Measurements from ENCODE around the gene APBA2. TPM values are rescaled to one million over a fixed set of nuclear protein-coding genes. Genes with fewer than 3 reads are reported as not detected.
"Not testable (repeated sequence)": the region's sequence is repeated elsewhere in the genome, so short reads cannot be mapped to it uniquely, and the experiment has no call there.

The APBA2 gene
- 19.6 TPM for total RNA-seq

DNA sequence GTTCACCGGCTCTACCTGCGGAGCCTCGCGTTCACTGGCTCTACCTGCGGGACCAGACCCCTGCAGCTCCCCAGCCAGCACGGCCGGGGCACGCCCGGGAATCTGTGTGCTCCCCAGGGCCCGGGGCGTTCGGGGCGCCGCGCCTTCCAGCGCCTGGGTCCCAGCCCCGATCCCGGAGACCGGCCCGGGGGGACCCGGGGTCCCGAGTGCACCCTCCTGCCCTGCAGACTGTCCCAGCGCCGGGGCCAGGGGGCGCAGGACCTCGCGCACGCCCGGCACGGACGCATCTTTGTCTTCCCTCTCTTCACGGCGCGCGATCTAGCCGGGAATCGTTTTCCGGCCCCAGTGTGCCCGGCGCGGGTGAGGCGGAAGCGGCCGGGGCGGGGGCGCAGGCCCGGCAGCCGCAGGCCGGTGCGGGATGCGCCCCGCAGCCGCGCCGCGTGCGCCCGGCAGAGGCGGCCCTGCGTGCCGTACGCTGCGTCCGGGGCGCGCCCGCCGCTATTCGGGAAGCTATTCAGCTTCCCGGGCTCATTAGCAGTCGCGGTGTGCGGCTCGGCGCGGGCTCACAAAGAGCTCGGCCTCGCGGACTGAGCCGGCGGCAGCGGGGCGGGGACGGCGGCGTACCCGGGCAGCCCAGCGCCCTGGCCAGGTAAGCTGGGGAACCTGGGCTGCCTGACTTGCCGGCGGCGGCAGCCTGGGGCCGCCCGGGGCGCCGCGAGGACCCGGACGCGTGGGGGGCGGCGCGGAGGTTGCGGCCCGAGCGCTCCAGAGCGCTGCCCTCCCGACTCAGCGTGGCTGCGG, at the start of gene APBA2:
TSS of gene APBA2 (plus strand) at position 345 of the 801 bp plus-strand sequence. CDS start 167,911 bp downstream, outside the sequence.
- H3K4me1 ChIP-seq = peaks cover 12% of the 10 kb centered on the region

DNA sequence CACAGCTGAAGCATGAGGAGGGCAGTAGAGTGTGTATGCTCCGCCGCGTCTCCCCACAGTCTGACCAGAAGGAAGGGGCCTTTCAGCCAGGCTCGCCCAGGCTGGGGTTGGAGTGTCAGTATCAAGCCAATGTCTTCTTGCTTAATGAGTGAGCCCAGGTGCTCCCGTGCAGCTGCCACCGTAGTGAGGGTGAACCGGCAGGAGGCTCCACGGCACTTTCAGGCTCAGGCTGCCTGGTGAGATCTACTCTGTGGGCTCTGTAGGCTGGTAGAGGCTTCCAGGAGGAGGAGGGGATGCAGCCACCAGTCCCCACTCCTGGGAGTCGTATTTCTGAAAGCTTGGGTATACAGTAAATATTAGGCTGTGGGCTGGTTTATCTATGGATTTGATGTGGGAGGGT, 45.5 kb upstream of the APBA2 start:
- H3K27ac ChIP-seq; H3K27me3 ChIP-seq; H3K4me1 ChIP-seq; H3K4me3 ChIP-seq; H3K9me3 ChIP-seq; DNase-seq (ENCODE audit: extremely low spot score in 2 of 2); H3K36me3 ChIP-seq: not testable (repeated sequence)
- intact Hi-C loops (cut with DNase I) = loop anchor here (10.0 kb wide), 1 partner anchor 655 kb away; no protein-coding TSS in a partner anchor

More for the DNA sequence above, at the start of gene APBA2:
- Histone ChIP-seq H3K9me3 (no peaks in the 10 kb centered on the region), H3K36me3 (no peaks in the 10 kb centered on the region), H3K27me3 (no peaks in the 10 kb centered on the region), H3K4me3 (peak within 1 kb of the TSS; percentile 51 to 57), H3K27ac (peak within 1 kb of the TSS; percentile 13)
- TF ChIP-seq, protein P1, sequence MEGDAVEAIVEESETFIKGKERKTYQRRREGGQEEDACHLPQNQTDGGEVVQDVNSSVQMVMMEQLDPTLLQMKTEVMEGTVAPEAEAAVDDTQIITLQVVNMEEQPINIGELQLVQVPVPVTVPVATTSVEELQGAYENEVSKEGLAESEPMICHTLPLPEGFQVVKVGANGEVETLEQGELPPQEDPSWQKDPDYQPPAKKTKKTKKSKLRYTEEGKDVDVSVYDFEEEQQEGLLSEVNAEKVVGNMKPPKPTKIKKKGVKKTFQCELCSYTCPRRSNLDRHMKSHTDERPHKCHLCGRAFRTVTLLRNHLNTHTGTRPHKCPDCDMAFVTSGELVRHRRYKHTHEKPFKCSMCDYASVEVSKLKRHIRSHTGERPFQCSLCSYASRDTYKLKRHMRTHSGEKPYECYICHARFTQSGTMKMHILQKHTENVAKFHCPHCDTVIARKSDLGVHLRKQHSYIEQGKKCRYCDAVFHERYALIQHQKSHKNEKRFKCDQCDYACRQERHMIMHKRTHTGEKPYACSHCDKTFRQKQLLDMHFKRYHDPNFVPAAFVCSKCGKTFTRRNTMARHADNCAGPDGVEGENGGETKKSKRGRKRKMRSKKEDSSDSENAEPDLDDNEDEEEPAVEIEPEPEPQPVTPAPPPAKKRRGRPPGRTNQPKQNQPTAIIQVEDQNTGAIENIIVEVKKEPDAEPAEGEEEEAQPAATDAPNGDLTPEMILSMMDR (IDR thresholded peaks at IDR 0.05) = no peak
- TF ChIP-seq POLR2A (IDR thresholded peaks at IDR 0.05) = no peak
- TF ChIP-seq POLR2AphosphoS5 (IDR thresholded peaks at IDR 0.05; ENCODE audit: insufficient read depth in 1 of 2, low read depth in 1 of 2) = no peak
- intact Hi-C loops (cut with DNase I) = no loop called here
- no peak for DNase-seq (ENCODE audit: extremely low spot score in 2 of 2)

DNA sequence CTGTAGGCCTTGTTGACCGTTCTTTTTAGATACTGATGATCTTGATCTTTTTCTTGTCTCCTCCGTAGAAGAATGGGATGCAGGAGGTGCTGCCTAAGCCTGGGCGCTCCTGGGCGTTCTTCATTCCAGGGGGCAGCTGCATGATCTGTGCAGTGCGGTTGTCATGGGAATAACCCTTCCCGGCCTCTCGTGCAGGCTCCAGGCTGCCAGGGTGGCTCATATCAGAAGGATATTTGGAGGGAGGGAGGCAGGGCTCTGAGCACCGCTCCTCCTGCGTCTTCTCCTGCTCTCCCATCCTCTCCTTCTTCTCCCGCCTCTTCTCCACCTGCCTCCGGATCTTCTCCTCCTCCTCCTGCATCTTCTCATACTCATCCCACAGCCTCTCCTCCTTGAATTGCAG, 43.6 kb upstream of the APBA2 start:
- not testable (repeated sequence) for DNase-seq (ENCODE audit: extremely low spot score in 2 of 2); H3K4me1 ChIP-seq; H3K9me3 ChIP-seq; H3K4me3 ChIP-seq; H3K27ac ChIP-seq; H3K36me3 ChIP-seq; H3K27me3 ChIP-seq
- intact Hi-C loops (cut with DNase I) = loop anchor here (10.0 kb wide), 1 partner anchor 653 kb away; no protein-coding TSS in a partner anchor

DNA sequence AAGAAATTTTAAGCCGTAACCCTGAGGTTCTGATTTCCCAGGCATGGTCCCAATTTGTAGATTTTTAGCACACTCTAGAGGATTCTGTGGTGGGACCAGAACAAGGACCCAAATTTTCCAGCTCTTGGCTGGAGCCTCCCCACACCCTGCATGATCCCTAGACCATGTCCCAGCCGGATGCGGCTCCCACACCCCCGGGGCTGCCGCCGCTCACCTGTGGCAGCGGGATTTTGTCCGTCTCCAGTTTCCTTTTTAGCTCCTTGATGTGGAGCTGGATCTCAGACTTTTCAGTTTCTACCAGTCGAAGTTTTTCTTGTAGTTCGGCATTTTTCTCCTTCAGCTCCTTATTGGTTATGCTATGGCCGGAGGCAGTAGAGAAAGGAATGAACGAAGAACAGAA, 42.3 kb upstream of the APBA2 start:
- not testable (repeated sequence) for H3K36me3 ChIP-seq; H3K27ac ChIP-seq; H3K4me3 ChIP-seq; H3K27me3 ChIP-seq; DNase-seq (ENCODE audit: extremely low spot score in 2 of 2); H3K4me1 ChIP-seq; H3K9me3 ChIP-seq
- intact Hi-C loops (cut with DNase I) = loop anchor here (10.0 kb wide), 1 partner anchor 651 kb away; no protein-coding TSS in a partner anchor

DNA sequence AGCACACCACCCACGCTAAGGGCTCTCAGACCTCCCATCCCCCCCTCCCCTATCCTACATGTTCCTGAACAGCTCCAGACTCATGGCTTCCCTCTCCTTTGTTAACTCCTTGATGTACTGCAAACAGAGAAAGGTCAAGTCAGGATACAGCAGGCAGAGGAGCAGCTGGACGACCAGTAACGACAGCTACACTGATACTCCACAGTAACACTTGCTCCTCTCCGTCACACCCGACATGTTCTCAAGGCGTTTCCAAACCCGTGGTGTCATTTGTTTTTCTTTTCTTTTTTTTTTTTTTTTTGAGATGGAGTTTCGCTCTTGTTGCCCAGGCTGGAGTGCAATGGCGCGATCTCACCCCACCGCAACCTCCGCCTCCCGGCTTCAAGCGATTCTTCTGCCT, 41.6 kb upstream of the APBA2 start:
- intact Hi-C loops (cut with DNase I) = loop anchor here (10.0 kb wide), 1 partner anchor 651 kb away; no protein-coding TSS in a partner anchor
- not testable (repeated sequence) for H3K4me1 ChIP-seq

DNA sequence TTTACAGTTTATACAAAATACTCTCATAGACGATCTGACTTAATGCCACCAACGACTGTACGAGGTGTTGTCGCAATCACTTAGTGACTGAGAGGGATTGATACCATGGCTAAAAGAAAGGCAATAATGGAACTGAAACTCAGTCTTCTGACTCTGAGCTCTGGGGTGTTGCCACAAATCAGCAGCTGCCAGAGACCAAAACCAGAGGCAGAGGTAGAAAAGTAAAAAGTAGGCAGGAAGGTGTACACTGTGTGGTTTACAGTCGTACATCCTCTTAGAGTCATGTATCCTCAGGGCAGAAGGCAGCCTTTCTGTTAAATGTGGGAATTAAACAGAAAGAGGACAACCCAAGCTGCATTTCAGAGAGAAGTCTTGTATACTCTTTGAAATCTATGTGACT, 38.5 kb upstream of the APBA2 start:
- intact Hi-C loops (cut with DNase I) = loop anchor here (10.0 kb wide), 1 partner anchor 648 kb away; no protein-coding TSS in a partner anchor
- not testable (repeated sequence) for H3K27ac ChIP-seq; H3K9me3 ChIP-seq; H3K4me1 ChIP-seq; H3K4me3 ChIP-seq; H3K27me3 ChIP-seq; H3K36me3 ChIP-seq; DNase-seq (ENCODE audit: extremely low spot score in 2 of 2)

More for the DNA sequence above, 41.6 kb upstream of the APBA2 start:
- H3K27ac ChIP-seq; H3K9me3 ChIP-seq; H3K27me3 ChIP-seq; DNase-seq (ENCODE audit: extremely low spot score in 2 of 2); H3K36me3 ChIP-seq; H3K4me3 ChIP-seq: not testable (repeated sequence)

DNA sequence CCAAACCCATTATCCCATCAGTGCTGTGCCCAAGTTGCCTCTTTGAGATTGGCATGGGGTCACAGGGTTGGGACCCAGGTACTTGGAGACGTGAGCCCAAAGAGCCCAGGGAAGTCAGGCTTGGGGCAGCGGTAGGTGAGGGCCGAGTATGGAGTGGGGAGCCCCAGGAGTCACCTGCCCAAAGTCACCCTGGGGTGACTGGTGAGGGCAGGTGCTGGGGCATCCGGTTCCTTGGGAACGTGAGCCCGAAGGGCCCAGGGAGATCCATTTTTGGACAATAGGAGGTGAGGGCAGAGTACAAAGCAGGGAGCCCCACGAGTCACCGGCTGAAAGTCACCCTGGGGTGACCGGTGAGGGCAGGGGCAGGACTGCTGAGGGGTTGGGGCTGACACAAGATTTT, 37.8 kb upstream of the APBA2 start:
- not testable (repeated sequence) for H3K4me1 ChIP-seq; DNase-seq (ENCODE audit: extremely low spot score in 2 of 2)
- intact Hi-C loops (cut with DNase I) = loop anchor here (10.0 kb wide), 1 partner anchor 647 kb away; no protein-coding TSS in a partner anchor

DNA sequence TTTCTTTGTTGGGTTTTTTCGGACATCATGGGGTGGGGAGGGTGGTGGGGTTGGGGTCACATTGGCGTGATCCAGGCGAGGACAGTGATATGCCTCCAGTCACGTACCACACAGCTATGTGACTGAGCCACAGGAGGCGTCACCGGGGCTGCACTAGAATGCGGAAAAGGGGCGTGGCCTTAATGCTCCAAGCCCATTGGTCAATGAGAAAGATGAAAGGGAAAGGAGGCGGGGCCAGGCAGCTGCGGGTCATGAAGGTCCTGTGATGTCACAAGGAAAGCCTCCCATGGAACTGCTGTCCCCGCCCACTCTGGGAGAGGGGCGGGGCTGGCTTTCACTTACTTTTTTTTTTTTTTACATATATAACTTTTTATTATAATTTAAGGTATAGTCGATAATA, 37.3 kb upstream of the APBA2 start, which contains the start of gene GOLGA6L7:
TSS of gene GOLGA6L7 (minus strand) at position 124 of the 400 bp plus-strand sequence. CDS start at position 29, 95 bp downstream.
- intact Hi-C loops (cut with DNase I) = loop anchor here (10.0 kb wide), 1 partner anchor 646 kb away; no protein-coding TSS in a partner anchor
- not testable (repeated sequence) for H3K4me3 ChIP-seq; H3K4me1 ChIP-seq; DNase-seq (ENCODE audit: extremely low spot score in 2 of 2); H3K27me3 ChIP-seq; H3K9me3 ChIP-seq; H3K36me3 ChIP-seq; H3K27ac ChIP-seq

More for the DNA sequence above, 37.8 kb upstream of the APBA2 start:
- H3K4me3 ChIP-seq, H3K27me3 ChIP-seq, H3K36me3 ChIP-seq, H3K9me3 ChIP-seq, H3K27ac ChIP-seq: not testable (repeated sequence)

DNA sequence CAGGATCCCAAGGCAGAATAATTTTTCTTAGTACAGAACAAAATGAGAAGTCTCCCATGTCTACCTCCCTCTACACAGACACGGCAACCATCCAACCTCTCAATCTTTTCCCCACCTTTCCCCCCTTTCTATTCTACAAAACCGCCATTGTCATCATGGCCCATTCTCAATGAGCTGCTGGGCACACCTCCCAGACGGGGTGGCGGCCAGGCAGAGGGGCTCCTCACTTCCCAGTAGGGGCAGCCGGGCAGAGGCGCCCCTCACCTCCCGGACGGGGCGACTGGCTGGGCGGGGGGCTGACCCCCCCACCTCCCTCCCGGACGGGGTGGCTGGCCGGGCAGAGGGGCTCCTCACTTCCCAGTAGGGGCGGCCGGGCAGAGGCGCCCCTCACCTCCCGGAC, 36.5 kb upstream of the APBA2 start:
- not testable (repeated sequence) for H3K4me1 ChIP-seq; H3K4me3 ChIP-seq; DNase-seq (ENCODE audit: extremely low spot score in 2 of 2); H3K27ac ChIP-seq; H3K27me3 ChIP-seq; H3K36me3 ChIP-seq; H3K9me3 ChIP-seq
- intact Hi-C loops (cut with DNase I) = loop anchor here (10.0 kb wide), 1 partner anchor 646 kb away; no protein-coding TSS in a partner anchor

DNA sequence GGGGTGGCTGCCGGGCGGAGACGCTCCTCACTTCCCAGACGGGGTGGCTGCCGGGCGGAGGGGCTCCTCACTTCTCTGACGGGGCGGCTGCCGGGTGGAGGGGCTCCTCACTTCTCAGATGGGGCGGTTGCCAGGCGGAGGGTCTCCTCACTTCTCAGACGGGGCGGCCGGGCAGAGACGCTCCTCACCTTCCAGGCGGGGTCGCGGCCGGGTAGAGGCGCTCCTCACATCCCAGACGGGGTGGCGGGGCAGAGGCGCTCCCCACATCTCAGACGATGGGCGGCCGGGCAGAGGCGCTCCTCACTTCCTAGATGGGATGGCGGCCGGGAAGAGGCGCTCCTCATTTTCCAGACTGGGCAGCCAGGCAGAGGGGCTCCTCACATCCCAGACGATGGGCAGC, 36.0 kb upstream of the APBA2 start:
- not testable (repeated sequence) for H3K9me3 ChIP-seq; H3K36me3 ChIP-seq; DNase-seq (ENCODE audit: extremely low spot score in 2 of 2); H3K27ac ChIP-seq; H3K4me1 ChIP-seq; H3K27me3 ChIP-seq; H3K4me3 ChIP-seq
- intact Hi-C loops (cut with DNase I) = loop anchor here (10.0 kb wide), 1 partner anchor 645 kb away; no protein-coding TSS in a partner anchor

DNA sequence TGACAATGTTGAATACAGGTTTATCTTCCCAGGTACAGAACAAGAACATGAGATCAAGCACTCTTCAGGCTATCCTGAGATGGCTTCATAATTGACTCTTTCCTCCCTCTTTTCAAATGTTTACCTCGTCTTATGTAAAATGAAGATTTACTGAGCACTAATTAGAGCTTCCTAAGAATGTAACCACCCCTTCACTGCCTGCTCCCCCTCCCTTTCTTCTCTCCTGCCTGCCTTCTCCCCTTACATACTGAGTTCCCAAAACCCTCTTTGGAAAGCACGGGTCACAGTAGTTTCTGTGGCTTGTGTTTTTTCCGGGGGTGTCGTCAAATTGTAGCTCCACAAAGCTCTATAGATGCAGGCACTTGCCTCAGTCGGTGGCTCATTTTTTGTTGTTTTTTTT, 32.1 kb upstream of the APBA2 start:
- DNase-seq (ENCODE audit: extremely low spot score in 2 of 2); H3K4me1 ChIP-seq; H3K4me3 ChIP-seq; intact Hi-C loops (cut with DNase I); H3K27me3 ChIP-seq; H3K27ac ChIP-seq; H3K9me3 ChIP-seq; H3K36me3 ChIP-seq: not testable (repeated sequence)

DNA sequence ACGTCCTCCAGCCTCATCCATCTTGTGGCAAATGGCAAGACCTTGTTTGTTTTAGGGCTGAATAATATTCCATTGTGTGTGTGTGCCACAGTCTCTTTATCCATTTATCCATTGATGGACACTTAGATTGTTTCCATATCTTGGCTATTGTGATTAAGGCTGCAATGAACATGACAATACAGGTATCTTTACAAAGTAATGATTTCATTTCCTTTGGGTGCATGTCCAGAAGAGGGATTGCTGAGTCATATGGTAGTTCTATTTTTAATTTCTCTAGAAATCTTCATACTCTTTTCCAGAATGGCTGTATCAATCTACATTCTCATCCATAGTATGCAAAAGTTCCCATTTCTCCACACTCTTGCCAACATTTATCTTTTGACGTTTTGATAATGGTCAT, 31.2 kb upstream of the APBA2 start:
- H3K27me3 ChIP-seq; H3K27ac ChIP-seq; DNase-seq (ENCODE audit: extremely low spot score in 2 of 2); H3K36me3 ChIP-seq; intact Hi-C loops (cut with DNase I); H3K4me3 ChIP-seq; H3K9me3 ChIP-seq; H3K4me1 ChIP-seq: not testable (repeated sequence)
